ENCODE results near the gene MPZL2. TPM values are rescaled to one million over a fixed set of nuclear protein-coding genes. Genes with fewer than 3 reads are reported as not detected.

The MPZL2 gene
- total and polyA plus RNA-seq, 10 of the 15 experiments (the other 5 are each of a cell fraction or from before 2014, with no cell fraction given), result 0.81 to 4.8 (median 3.1) TPM

DNA sequence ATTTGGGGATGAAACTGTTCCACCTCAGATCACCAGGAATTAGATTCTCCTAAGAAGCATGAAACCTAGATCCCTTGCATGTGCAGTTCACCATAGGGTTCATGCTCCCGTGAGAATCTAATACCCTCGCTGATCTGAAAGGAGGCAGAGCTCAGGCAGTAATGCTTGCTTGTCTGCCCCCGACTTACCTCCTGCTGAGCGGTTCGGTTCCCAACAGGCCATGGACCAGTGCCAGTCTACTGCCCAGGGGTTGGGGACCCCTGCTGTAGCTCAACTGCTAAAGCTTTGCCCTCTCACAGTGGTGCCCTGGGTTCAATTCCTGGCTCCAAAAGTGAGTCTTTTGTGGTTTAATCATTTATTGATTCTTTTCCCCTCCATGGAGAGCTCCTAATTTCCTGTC is 42.7 kb downstream of the MPZL2 start:
- ATAC-seq, result no peak
- no peak for FAIRE-seq
- H4K20me1 ChIP-seq (ENCODE audit: control insufficient read depth, insufficient read depth), result no peaks in the 10 kb centered on the region
- ChIA-PET SMC1A (ENCODE audit: uncharacterized antibody, unreplicated experiment) (interaction anchor here (0.7 to 2.1 kb wide), 5 partner anchors 9 to 44 kb away, joined by 3 to 6 read pairs (median 3); no protein-coding TSS in a partner anchor), CTCF (interaction anchor here (0.7 to 2.1 kb wide), 2 partner anchors 23 to 125 kb away, joined by 3 to 8 read pairs; no protein-coding TSS in a partner anchor), POLR2A (interaction anchor here (0.6 kb wide), 1 partner anchor 23 kb away, joined by 5 read pairs; no protein-coding TSS in a partner anchor), RAD21 (ENCODE audit: unreplicated experiment) (interaction anchor here (1.1 kb wide), 1 partner anchor 23 kb away, joined by 4 read pairs; no protein-coding TSS in a partner anchor)
- H3K4me1 ChIP-seq (ENCODE audit: control insufficient read depth, insufficient read depth, low read length), result peaks cover 17% of the 10 kb centered on the region
- no peaks in the 10 kb centered on the region for H3K36me3 ChIP-seq (ENCODE audit: control insufficient read depth in 2 of 2, insufficient read depth in 2 of 2, low read length in 1 of 2)
- no peak overlapping the region for H3K4me3 ChIP-seq
- H3K27me3 ChIP-seq (replicated peaks in 1 of 2; ENCODE audit: control insufficient read depth in 2 of 2, insufficient read depth in 2 of 2, low read length in 1 of 2), result no peaks in the 10 kb centered on the region
- H3K4me2 ChIP-seq (ENCODE audit: control insufficient read depth, insufficient read depth), result no peak overlapping the region
- no peaks in the 10 kb centered on the region for H3K79me2 ChIP-seq (ENCODE audit: control insufficient read depth, insufficient read depth, low read length)
- H2AFZ ChIP-seq (ENCODE audit: control insufficient read depth, low read depth, low read length), result no peak overlapping the region
- in situ Hi-C loops (cut with MboI), result no loop called here
- H3K9ac ChIP-seq (ENCODE audit: control insufficient read depth, insufficient read depth, low read length), result no peak overlapping the region
- intact Hi-C loops (cut with micrococcal nuclease; ENCODE audit: unreplicated experiment), result no loop called here
- no peak for DNase-seq (ENCODE audit: low read depth, low spot score)
- BruUV-seq (replicated peaks), result no TSS peak
- 88% methylated on average over 5 of the region's 5 CpGs for WGBS (ENCODE audit: insufficient coverage, insufficient replicate concordance, low lambda C conversion rate, missing lambda C conversion rate)
- peaks cover 1% of the 10 kb centered on the region; the same call in 1 of the 3 replicates for H3K9me3 ChIP-seq (replicated peaks; ENCODE audit: control insufficient read depth, insufficient read depth, low read length)
- H3K27ac ChIP-seq (ENCODE audit: control insufficient read depth, insufficient read depth), result no peak overlapping the region
- TF ChIP-seq MTA3 (IDR thresholded peaks at IDR 0.05; ENCODE audit: borderline replicate concordance, low read length), result no peak
- TF ChIP-seq, protein P1, sequence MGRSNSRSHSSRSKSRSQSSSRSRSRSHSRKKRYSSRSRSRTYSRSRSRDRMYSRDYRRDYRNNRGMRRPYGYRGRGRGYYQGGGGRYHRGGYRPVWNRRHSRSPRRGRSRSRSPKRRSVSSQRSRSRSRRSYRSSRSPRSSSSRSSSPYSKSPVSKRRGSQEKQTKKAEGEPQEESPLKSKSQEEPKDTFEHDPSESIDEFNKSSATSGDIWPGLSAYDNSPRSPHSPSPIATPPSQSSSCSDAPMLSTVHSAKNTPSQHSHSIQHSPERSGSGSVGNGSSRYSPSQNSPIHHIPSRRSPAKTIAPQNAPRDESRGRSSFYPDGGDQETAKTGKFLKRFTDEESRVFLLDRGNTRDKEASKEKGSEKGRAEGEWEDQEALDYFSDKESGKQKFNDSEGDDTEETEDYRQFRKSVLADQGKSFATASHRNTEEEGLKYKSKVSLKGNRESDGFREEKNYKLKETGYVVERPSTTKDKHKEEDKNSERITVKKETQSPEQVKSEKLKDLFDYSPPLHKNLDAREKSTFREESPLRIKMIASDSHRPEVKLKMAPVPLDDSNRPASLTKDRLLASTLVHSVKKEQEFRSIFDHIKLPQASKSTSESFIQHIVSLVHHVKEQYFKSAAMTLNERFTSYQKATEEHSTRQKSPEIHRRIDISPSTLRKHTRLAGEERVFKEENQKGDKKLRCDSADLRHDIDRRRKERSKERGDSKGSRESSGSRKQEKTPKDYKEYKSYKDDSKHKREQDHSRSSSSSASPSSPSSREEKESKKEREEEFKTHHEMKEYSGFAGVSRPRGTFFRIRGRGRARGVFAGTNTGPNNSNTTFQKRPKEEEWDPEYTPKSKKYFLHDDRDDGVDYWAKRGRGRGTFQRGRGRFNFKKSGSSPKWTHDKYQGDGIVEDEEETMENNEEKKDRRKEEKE (IDR thresholded peaks at IDR 0.05), result no peak
- TF ChIP-seq CEBPB (IDR thresholded peaks at IDR 0.05; ENCODE audit: borderline replicate concordance in 1 of 2, low read depth in 2 of 2, low read length in 2 of 2), result no peak
- no peak for TF ChIP-seq RUNX3 (IDR thresholded peaks at IDR 0.05; ENCODE audit: low read length)
- TF ChIP-seq HDAC6 (IDR thresholded peaks at IDR 0.05; ENCODE audit: unreplicated experiment), result no peak
- TF ChIP-seq, protein P2, sequence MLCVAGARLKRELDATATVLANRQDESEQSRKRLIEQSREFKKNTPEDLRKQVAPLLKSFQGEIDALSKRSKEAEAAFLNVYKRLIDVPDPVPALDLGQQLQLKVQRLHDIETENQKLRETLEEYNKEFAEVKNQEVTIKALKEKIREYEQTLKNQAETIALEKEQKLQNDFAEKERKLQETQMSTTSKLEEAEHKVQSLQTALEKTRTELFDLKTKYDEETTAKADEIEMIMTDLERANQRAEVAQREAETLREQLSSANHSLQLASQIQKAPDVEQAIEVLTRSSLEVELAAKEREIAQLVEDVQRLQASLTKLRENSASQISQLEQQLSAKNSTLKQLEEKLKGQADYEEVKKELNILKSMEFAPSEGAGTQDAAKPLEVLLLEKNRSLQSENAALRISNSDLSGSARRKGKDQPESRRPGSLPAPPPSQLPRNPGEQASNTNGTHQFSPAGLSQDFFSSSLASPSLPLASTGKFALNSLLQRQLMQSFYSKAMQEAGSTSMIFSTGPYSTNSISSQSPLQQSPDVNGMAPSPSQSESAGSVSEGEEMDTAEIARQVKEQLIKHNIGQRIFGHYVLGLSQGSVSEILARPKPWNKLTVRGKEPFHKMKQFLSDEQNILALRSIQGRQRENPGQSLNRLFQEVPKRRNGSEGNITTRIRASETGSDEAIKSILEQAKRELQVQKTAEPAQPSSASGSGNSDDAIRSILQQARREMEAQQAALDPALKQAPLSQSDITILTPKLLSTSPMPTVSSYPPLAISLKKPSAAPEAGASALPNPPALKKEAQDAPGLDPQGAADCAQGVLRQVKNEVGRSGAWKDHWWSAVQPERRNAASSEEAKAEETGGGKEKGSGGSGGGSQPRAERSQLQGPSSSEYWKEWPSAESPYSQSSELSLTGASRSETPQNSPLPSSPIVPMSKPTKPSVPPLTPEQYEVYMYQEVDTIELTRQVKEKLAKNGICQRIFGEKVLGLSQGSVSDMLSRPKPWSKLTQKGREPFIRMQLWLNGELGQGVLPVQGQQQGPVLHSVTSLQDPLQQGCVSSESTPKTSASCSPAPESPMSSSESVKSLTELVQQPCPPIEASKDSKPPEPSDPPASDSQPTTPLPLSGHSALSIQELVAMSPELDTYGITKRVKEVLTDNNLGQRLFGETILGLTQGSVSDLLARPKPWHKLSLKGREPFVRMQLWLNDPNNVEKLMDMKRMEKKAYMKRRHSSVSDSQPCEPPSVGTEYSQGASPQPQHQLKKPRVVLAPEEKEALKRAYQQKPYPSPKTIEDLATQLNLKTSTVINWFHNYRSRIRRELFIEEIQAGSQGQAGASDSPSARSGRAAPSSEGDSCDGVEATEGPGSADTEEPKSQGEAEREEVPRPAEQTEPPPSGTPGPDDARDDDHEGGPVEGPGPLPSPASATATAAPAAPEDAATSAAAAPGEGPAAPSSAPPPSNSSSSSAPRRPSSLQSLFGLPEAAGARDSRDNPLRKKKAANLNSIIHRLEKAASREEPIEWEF (IDR thresholded peaks at IDR 0.05; ENCODE audit: insufficient replicate concordance, low read depth, low read length), result no peak
- TF ChIP-seq ZNF384 (IDR thresholded peaks at IDR 0.05; ENCODE audit: borderline replicate concordance, low read depth, low read length), result no peak
- TF ChIP-seq CBX3 (IDR thresholded peaks at IDR 0.05; ENCODE audit: borderline replicate concordance, low read depth), result no peak
- no peak for TF ChIP-seq POU2F2 (IDR thresholded peaks at IDR 0.05; ENCODE audit: borderline replicate concordance, low read depth, low read length)
- TF ChIP-seq, protein P3, sequence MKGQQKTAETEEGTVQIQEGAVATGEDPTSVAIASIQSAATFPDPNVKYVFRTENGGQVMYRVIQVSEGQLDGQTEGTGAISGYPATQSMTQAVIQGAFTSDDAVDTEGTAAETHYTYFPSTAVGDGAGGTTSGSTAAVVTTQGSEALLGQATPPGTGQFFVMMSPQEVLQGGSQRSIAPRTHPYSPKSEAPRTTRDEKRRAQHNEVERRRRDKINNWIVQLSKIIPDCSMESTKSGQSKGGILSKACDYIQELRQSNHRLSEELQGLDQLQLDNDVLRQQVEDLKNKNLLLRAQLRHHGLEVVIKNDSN (IDR thresholded peaks at IDR 0.05; ENCODE audit: borderline replicate concordance, extremely low read length, insufficient read depth, low read depth, low read length), result no peak
- no peak for TF ChIP-seq NFYA (IDR thresholded peaks at IDR 0.05; ENCODE audit: borderline replicate concordance, low read depth, low read length)
- no peak for TF ChIP-seq BHLHE40 (IDR thresholded peaks at IDR 0.05; ENCODE audit: borderline replicate concordance in 1 of 2, low read depth in 2 of 2, low read length in 1 of 2)
- no peak for TF ChIP-seq ZZZ3 (IDR thresholded peaks at IDR 0.05; ENCODE audit: control insufficient read depth, insufficient read length, low read depth)

Measured in GM12878 (cell line).